Activated gamma-delta T cell treated with anti-CD3 and anti-CD28 coated beads, Interleukin-2, amount 50 U/mL, for 16 hours (primary cell): ENCODE measurements around the gene ZNF234.
"Not testable (repeated sequence)": the region's sequence is repeated elsewhere in the genome, so short reads cannot be mapped to it uniquely, and the experiment has no call there.

ENCODE experiments used
- DNase-seq: peaks from one replicate; pipeline ENCODE4 v3.0.0-alpha.2; 2020; ENCODE audit warnings: low read depth

ZNF234 gene

DNA sequence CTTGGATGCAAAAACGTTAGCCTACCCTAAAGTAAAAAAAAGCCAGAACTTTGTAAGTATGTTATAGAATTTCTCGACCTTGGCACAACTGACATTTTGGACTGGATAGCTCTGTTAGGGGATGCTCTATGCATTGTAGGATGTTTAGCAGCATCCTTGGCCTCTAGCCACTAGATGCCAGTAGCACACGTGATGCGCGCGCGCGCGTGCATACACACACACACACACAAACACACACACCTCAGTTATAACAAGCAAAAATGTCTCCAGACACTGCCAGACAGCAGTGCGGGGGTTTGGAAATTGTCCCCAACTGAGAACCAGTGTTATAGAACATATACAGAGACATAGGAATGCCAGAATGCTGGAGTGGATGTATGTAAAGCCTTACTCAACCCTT, 40.8 kb downstream of the ZNF234 start:
- DNase-seq: no peak

GRCh38 chr19:44190020-44190419, 48.7 kb downstream of the ZNF234 start:
- no peak for DNase-seq

DNA sequence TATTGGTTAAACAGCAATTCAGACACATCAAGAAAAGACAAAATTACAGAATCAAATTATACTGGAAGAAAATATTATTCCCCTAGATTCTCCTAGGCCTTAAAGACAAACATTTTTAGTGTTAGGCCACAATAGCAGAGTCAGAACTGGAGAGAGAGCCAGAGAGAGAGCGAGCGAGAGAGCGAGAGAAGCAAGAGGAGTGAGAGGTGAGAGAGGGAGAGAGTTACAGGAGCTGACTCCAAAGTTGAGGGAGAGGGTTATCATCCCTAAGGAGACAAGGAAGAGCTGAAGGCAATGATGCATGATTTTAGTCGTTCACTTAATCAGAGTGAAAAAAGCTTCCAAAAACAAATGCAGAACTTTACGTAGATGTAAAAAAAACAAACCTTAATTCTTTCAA, 50.8 kb downstream of the ZNF234 start:
- no peak for DNase-seq

DNA sequence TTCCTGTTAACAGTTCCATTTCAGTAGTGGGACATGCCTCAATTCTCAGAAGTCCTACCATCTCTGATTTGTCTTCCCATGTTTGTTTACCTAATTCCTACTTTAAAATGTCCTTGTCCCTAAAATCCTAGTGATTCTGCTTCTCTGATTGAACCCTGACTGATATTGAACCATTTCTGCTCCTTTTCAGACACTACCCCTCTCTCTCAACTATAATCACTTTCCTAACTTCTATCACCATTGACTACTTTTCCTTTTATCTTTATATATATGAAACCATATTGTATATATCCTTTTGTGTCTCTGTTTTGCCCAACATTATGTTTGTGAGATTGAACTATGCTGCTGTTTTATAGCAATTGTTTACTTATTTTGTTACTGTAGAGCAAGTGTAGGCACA, 55.4 kb downstream of the ZNF234 start:
- DNase-seq: no peak

- no peak for DNase-seq
These were observed 61.1 kb downstream of the ZNF234 start for GRCh38 chr19:44202470-44202869.

- DNase-seq: no peak
These were observed 61.6 kb downstream of the ZNF234 start for GRCh38 chr19:44202974-44203373.

GRCh38 chr19:44203877-44204276, 62.5 kb downstream of the ZNF234 start:
- not testable (repeated sequence) for DNase-seq

- no peak for DNase-seq
These were observed 63.4 kb downstream of the ZNF234 start for GRCh38 chr19:44204772-44205171.

GRCh38 chr19:44207126-44207803, 65.9 kb downstream of the ZNF234 start:
- DNase-seq: peak; percentile 66
